ENCODE data around the gene RNASE1. TPM values are rescaled to one million over a fixed set of nuclear protein-coding genes. Genes with fewer than 3 reads are reported as not detected.
"Not testable (repeated sequence)": the region's sequence is repeated elsewhere in the genome, so short reads cannot be mapped to it uniquely, and the experiment has no call there.

RNASE1 gene
- total RNA-seq, 4 donors from 2014 or later = 39.7 to 97.1 (median 64.0) TPM

GRCh38 chr14:20823859-20824258, 21.2 kb upstream of the RNASE1 start:
- no peak for DNase-seq (ENCODE audit: low spot score in 2 of 2)
- no peaks in the 10 kb centered on the region for H3K9me3 ChIP-seq
- no peaks in the 10 kb centered on the region for H3K36me3 ChIP-seq
- TF ChIP-seq POLR2AphosphoS5 (IDR thresholded peaks at IDR 0.05) (no peak), EP300 (IDR thresholded peaks at IDR 0.05) (no peak), POLR2A (IDR thresholded peaks at IDR 0.05) (no peak), CTCF (IDR thresholded peaks at IDR 0.05) (no peak)
- H3K27me3 ChIP-seq = no peaks in the 10 kb centered on the region
- H3K4me3 ChIP-seq = no peak overlapping the region
- no peak overlapping the region for H3K27ac ChIP-seq
- WGBS = 83% methylated on average over 8 of the region's 8 CpGs
- no peaks in the 10 kb centered on the region for H3K4me1 ChIP-seq

GRCh38 chr14:20821521-20822108, 19.0 kb upstream of the RNASE1 start:
- not testable (repeated sequence) for H3K27ac ChIP-seq; H3K27me3 ChIP-seq; DNase-seq (ENCODE audit: low spot score in 2 of 2); H3K4me1 ChIP-seq; H3K4me3 ChIP-seq; H3K36me3 ChIP-seq; H3K9me3 ChIP-seq
- 52% methylated on average over 3 of the region's 3 CpGs for WGBS

- DNase-seq (ENCODE audit: low spot score in 2 of 2) = no peak
- Histone ChIP-seq H3K36me3 (no peaks in the 10 kb centered on the region), H3K4me3 (no peak overlapping the region), H3K27me3 (no peaks in the 10 kb centered on the region), H3K4me1 (no peaks in the 10 kb centered on the region), H3K9me3 (no peaks in the 10 kb centered on the region), H3K27ac (no peak overlapping the region)
- TF ChIP-seq CTCF (IDR thresholded peaks at IDR 0.05) (no peak), POLR2AphosphoS5 (IDR thresholded peaks at IDR 0.05) (no peak), EP300 (IDR thresholded peaks at IDR 0.05) (no peak)
- WGBS = 76% methylated on average over 14 of the region's 14 CpGs
Observed at GRCh38 chr14:20820063-20820904, 17.6 kb upstream of the RNASE1 start.

GRCh38 chr14:20818861-20819260, 16.2 kb upstream of the RNASE1 start:
- H3K27me3 ChIP-seq = no peaks in the 10 kb centered on the region
- H3K4me1 ChIP-seq = no peaks in the 10 kb centered on the region
- TF ChIP-seq POLR2A (IDR thresholded peaks at IDR 0.05) (no peak), POLR2AphosphoS5 (IDR thresholded peaks at IDR 0.05) (no peak), EP300 (IDR thresholded peaks at IDR 0.05) (no peak), CTCF (IDR thresholded peaks at IDR 0.05) (no peak)
- H3K36me3 ChIP-seq = no peaks in the 10 kb centered on the region
- H3K4me3 ChIP-seq = no peak overlapping the region
- DNase-seq (ENCODE audit: low spot score in 2 of 2) = no peak
- 89% methylated on average over 7 of the region's 7 CpGs for WGBS
- H3K27ac ChIP-seq = no peak overlapping the region
- H3K9me3 ChIP-seq = no peaks in the 10 kb centered on the region

GRCh38 chr14:20815946-20816345, 13.3 kb upstream of the RNASE1 start:
- DNase-seq (ENCODE audit: low spot score in 2 of 2); H3K4me3 ChIP-seq; H3K27me3 ChIP-seq; H3K4me1 ChIP-seq; H3K36me3 ChIP-seq; H3K27ac ChIP-seq; H3K9me3 ChIP-seq: not testable (repeated sequence)
- 87% methylated on average over 3 of the region's 3 CpGs for WGBS

GRCh38 chr14:20811986-20812975, 9.6 kb upstream of the RNASE1 start:
- TF ChIP-seq CTCF (IDR thresholded peaks at IDR 0.05) (no peak), EP300 (IDR thresholded peaks at IDR 0.05) (no peak), POLR2AphosphoS5 (IDR thresholded peaks at IDR 0.05) (no peak), POLR2A (IDR thresholded peaks at IDR 0.05) (no peak)
- Histone ChIP-seq H3K36me3 (no peaks in the 10 kb centered on the region), H3K4me1 (no peaks in the 10 kb centered on the region), H3K27ac (no peak overlapping the region), H3K9me3 (no peaks in the 10 kb centered on the region), H3K27me3 (no peaks in the 10 kb centered on the region), H3K4me3 (no peak overlapping the region)
- DNase-seq (ENCODE audit: low spot score in 2 of 2) = no peak
- WGBS = 38% methylated on average over 6 of the region's 7 CpGs
